ENCODE measurements around the gene TMEM121.

DNA sequence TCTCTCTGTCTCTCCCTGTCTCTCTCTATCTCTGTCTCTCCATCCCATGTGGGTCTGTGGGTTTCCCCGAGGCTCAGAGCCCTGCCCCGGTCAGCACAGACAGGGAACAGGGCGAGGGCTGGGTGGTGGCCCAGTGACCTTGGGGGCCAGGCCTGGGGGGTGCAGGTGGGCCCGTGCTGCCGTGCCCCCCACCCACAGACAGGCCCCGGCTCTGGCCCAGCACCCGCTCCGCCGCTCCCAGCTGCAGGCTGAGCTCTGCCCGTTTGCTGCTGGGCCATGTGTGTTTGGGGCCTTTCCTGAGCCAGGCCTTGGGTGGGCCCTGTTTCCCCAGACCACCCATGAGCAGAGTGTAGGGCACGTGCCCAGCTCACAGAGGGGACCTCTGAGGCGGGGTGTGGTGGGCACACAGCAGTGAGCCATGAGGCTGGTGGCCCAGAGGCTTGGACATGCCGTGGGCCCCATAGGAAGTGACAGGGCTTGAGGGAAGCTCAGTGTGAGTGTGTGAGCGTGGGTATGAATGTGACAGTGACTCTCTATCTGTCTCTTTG, 51.0 kb downstream of the TMEM121 start:
- TF ChIP-seq, protein P1, sequence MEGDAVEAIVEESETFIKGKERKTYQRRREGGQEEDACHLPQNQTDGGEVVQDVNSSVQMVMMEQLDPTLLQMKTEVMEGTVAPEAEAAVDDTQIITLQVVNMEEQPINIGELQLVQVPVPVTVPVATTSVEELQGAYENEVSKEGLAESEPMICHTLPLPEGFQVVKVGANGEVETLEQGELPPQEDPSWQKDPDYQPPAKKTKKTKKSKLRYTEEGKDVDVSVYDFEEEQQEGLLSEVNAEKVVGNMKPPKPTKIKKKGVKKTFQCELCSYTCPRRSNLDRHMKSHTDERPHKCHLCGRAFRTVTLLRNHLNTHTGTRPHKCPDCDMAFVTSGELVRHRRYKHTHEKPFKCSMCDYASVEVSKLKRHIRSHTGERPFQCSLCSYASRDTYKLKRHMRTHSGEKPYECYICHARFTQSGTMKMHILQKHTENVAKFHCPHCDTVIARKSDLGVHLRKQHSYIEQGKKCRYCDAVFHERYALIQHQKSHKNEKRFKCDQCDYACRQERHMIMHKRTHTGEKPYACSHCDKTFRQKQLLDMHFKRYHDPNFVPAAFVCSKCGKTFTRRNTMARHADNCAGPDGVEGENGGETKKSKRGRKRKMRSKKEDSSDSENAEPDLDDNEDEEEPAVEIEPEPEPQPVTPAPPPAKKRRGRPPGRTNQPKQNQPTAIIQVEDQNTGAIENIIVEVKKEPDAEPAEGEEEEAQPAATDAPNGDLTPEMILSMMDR (IDR thresholded peaks at IDR 0.05; ENCODE audit: low read depth, low read length, poor library complexity, severe bottlenecking): no peak
- no peak for TF ChIP-seq EZH2phosphoT487 (IDR thresholded peaks at IDR 0.05; ENCODE audit: borderline replicate concordance, low read length)
